ENCODE measurements around the gene RASSF8. TPM values are rescaled to one million over a fixed set of nuclear protein-coding genes. Genes with fewer than 3 reads are reported as not detected.

Gene RASSF8
- total and polyA plus RNA-seq, 9 of the 15 experiments (the other 6 are each of a cell fraction or from before 2014, with no cell fraction given), result 0.01 to 0.36 (median 0.12) TPM; not detected in 1

DNA sequence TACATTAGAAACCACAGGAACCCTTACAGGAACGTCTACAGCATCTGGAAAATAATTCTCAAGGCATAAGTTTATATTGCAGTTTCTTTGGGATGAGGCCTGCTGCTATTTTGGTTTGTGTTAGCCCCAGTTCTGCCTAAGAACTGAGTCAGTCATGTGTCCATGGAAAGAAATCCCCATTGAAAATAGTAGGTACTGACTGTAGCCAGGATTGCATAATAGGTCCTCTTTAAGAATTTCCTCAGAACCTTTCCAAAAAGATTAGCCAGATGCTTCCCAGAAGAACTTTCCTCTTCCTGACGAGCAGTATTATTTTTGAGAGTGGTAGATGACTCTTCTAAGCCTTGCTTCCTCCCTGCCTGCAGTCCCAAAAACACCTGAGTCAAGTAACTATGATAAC is 52.6 kb downstream of the RASSF8 start:
- no peaks in the 10 kb centered on the region for H3K9me3 ChIP-seq (replicated peaks; ENCODE audit: control insufficient read depth, insufficient read depth, low read depth, low read length)
- H3K9ac ChIP-seq (ENCODE audit: insufficient read depth in 1 of 2, low read depth in 2 of 2, low read length in 2 of 2), result no peak overlapping the region
- in situ Hi-C loops (cut with MboI) (no loop called here), intact Hi-C loops (cut with micrococcal nuclease) (no loop called here)
- no peaks in the 10 kb centered on the region for H3K4me1 ChIP-seq (replicated peaks in 1 of 2; ENCODE audit: control insufficient read depth in 2 of 2, insufficient read depth in 2 of 2, low read length in 2 of 2)
- H4K20me1 ChIP-seq (replicated peaks; ENCODE audit: control insufficient read depth, insufficient read depth, low read length), result no peaks in the 10 kb centered on the region
- H3K79me2 ChIP-seq (ENCODE audit: control insufficient read depth, insufficient read depth, low read length), result no peaks in the 10 kb centered on the region
- no peak for TF ChIP-seq ZBTB8A (IDR thresholded peaks at IDR 0.05; ENCODE audit: partially characterized antibody)
- TF ChIP-seq CBX8 (IDR thresholded peaks at IDR 0.05; ENCODE audit: borderline replicate concordance, extremely low read depth, low read depth, low read length, poor library complexity, severe bottlenecking), result no peak
- TF ChIP-seq, protein P1, sequence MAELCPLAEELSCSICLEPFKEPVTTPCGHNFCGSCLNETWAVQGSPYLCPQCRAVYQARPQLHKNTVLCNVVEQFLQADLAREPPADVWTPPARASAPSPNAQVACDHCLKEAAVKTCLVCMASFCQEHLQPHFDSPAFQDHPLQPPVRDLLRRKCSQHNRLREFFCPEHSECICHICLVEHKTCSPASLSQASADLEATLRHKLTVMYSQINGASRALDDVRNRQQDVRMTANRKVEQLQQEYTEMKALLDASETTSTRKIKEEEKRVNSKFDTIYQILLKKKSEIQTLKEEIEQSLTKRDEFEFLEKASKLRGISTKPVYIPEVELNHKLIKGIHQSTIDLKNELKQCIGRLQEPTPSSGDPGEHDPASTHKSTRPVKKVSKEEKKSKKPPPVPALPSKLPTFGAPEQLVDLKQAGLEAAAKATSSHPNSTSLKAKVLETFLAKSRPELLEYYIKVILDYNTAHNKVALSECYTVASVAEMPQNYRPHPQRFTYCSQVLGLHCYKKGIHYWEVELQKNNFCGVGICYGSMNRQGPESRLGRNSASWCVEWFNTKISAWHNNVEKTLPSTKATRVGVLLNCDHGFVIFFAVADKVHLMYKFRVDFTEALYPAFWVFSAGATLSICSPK (IDR thresholded peaks at IDR 0.05; ENCODE audit: borderline replicate concordance), result no peak
- TF ChIP-seq NFATC3 (IDR thresholded peaks at IDR 0.05), result no peak
- no peak for TF ChIP-seq NBN (IDR thresholded peaks at IDR 0.05; ENCODE audit: low read depth)
- TF ChIP-seq NFIX (CRISPR knock-in tag; IDR thresholded peaks at IDR 0.05; ENCODE audit: low read depth), result no peak
- 0 out of 2 replicates have a peak, but pooled peaks have one; percentile 9 for TF ChIP-seq CEBPB (tag; IDR thresholded peaks at IDR 0.05)
- H2AFZ ChIP-seq (ENCODE audit: low read depth, low read length), result no peak overlapping the region
- BruUV-seq (replicated peaks), result no TSS peak
- 0% methylated on average over 2 of the region's 2 CpGs for WGBS (ENCODE audit: insufficient coverage, low coverage, missing lambda C conversion rate)
- ChIA-PET CTCF (ENCODE audit: low intra/inter-chr PET ratio) (no interaction called here), POLR2A (no interaction called here)
- H3K9me1 ChIP-seq (ENCODE audit: control insufficient read depth, insufficient read depth, low read length), result no peaks in the 10 kb centered on the region
- no peak overlapping the region for H3K4me2 ChIP-seq (ENCODE audit: insufficient read depth, low read length)
- no peak overlapping the region for H3K27ac ChIP-seq (ENCODE audit: extremely low read depth, low read depth, low read length)
- H3K36me3 ChIP-seq (ENCODE audit: control insufficient read depth, insufficient read depth, low read length), result no peaks in the 10 kb centered on the region
- H3K4me3 ChIP-seq, result no peak overlapping the region
- DNase-seq (ENCODE audit: extremely low read depth in 1 of 4, low spot score in 3 of 4), result no peak
- no peaks in the 10 kb centered on the region for H3K27me3 ChIP-seq (ENCODE audit: control insufficient read depth in 2 of 2, insufficient read depth in 2 of 2, low read length in 2 of 2)
- no peak for FAIRE-seq
- no peak for ATAC-seq
